NCI-H510A treated with DMSO at 0.1 percent for 48 hours (cell line): ENCODE measurements around the gene CSRNP3.

Experiments used
- DNase-seq: peaks from one replicate; lab custom pipeline; 2025; lab: John Stamatoyannopoulos, UW

The CSRNP3 gene

DNA sequence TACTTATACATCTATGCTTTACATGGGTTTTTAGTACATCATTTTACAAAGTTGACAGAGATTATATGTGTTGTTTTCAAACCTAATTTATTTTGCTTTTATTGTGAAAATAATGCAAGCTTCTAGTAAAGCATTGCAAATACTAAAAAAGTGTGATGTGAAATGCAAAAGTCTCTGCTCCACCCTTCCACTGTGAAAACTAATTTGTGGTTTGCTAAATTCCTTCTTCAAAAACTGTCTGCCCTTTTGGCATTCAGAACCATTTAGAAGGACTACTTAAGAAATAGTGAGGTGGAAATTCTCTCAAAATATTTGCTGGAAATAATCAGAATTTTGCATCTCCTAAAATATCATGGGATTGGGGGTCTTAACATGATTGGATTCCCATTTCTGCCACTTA is 78.4 kb downstream of the CSRNP3 start:
- no peak for DNase-seq

- DNase-seq = no peak
Measured at GRCh38 chr2:165549619-165550018, 80.1 kb downstream of the CSRNP3 start.

DNA sequence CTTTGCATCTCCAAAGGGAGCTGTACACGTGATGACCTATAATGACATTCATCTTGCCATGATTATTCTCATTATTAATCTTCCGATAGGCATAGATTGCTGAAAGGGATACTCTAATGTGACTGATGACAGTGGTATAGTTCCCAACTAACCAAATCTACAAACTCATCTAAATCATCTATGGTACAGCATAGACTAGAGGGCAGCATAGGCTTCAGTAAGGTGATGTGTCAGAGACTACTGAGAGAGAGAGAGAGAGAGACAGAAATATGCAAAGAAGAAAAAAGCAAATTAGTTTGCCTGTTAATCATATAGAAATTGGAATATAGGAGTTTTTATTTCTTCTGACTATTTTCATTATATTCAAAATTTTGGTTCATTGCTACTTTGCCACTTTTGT is 89.3 kb downstream of the CSRNP3 start:
- DNase-seq = no peak

- DNase-seq = no peak
Measured at GRCh38 chr2:165560377-165560988, 91.0 kb downstream of the CSRNP3 start.

DNA sequence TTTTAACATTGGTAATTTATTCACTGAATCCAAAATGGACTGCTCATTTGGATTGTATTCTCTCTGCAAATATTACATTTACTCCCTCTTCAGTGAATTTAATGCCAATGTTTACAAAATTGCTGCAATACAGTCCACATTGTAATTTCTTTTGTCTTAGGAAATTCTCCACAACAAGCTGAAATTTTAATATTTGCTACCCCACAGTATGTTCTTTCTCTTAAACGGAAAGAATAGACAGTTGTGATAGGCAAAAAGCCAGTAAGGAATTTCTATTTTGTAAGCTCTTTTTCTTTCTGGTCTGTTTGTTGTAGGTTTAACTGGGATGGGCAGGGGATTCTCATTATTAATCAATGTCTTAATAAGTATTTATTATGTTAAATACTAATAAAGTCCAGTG is 92.0 kb downstream of the CSRNP3 start:
- DNase-seq = no peak

DNA sequence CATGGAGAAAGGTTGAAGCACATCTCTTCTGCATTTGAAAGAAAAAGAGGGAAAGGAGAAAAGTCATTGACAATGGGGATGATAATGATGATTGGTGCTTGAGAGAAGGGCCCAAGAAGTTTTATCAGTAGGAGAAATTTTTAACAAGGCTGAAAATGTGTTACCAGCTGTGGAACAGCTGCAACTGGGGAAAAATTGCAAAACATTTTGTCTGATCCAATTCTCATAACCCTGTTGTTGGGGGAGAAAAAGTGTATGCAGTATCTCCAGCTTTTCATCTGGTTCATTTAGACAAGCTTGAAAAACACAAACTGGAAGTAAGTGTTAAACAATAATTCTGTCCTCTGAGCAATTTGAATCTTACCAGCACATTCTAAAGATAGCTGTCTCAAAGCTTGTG is 92.7 kb downstream of the CSRNP3 start:
- no peak for DNase-seq

GRCh38 chr2:165563468-165564225 is 94.1 kb downstream of the CSRNP3 start:
- no peak for DNase-seq

DNA sequence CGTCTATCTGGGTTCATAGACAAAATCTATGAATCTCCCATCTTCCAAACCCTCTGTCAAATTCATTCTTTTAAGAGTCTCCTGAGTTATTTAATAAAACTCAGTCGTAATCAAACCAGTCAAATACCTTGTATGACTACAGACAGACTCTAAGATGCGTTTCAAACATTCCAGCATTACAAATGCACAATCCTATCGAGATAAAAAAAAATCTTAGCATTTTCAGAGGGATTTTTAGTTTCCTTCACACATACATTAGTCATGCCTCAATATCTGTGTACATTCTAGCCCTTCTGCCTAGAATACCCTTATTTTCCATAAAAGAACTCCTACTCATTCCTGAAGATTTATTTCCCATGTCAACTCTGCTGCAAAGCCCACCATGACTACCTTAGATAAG is 96.5 kb downstream of the CSRNP3 start:
- no peak for DNase-seq

DNA sequence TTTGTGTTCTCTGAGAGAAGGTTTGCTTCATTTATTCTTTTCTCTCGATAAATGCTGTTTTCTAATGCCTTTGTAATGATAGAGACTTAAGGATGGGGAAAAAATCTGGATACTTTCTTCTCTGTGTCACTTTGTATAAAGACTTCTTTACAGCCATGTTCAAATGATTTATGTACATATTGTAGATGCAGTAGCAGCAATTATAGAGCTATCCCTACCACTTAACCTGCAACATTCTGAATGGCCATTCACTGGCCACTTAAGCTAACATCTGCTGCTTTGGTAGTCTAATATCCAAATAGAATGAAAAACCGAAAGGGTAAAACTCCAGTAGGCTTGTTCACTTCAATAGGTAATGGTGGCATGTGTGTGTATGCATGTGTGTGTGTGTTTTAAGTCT is 97.8 kb downstream of the CSRNP3 start:
- peak; percentile 71 for DNase-seq

GRCh38 chr2:165568361-165568760 is 98.9 kb downstream of the CSRNP3 start:
- peak; percentile 21 for DNase-seq

GRCh38 chr2:165571477-165571876 is 102.0 kb downstream of the CSRNP3 start:
- DNase-seq = no peak

DNA sequence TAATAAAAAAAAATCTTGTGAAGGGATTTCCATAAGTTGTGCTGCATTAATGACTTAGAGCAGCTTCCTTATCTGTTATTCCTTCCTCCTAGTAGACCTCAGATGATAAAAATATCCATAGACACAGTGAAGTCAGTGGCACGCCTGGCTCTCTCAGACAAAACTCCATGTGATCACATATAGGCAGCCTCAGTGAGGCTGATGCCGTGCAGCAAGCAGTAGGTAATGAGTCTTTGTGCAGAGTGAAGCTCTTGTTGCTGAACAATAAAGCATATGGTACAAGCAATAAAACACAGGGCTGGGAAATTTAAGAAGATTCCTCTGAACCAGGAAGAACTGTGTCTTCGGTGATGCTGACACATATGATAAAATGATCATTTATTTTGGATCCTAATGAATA is 102.7 kb downstream of the CSRNP3 start:
- peak; percentile 51 for DNase-seq

DNA sequence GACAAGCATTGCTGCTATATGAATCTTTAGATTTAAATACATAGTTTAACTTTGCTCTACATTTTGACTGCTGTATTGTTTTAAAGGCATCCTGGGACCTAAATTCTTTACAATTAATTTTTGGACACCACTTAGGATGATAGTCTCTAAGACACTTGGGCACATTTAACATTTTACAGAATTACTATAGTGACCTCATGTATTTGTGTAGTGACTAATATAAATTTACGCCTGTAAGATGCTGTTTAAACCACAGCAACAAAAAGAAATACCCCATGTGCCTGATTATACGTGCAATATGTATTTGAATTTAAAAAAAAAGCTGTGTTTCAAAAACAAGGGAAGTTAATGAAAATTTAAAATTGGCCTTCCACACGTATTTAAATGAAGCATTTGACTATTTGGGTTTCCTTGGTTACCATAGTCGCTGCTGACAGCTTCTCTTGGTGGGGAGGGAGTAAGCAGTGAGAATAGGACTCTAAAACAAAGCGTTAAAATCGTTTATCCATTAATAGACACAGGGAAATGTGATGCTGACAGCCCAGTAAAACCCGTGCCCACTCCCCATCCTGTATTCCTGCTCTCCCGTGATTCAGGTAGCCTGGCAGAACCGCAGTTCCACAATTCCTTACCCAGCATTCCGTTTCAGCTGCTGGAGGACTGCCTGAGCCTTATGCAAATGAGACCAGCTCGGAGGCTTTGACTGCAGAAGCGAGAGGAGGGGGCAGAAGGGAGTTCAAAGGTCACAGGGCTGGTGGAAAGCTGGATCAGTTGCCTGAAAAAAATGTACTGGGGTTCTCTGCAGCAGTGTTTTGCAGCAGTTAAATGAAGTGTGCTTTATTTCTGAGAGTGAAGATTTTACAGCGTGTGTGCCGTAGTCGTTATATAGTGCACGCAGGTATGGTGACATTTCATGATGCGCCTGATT is 104.3 kb downstream of the CSRNP3 start:
- peak; percentile 69 for DNase-seq

GRCh38 chr2:165575044-165575615 is 105.6 kb downstream of the CSRNP3 start:
- DNase-seq = no peak

GRCh38 chr2:165576409-165577154 is 107.1 kb downstream of the CSRNP3 start:
- DNase-seq = no peak

DNA sequence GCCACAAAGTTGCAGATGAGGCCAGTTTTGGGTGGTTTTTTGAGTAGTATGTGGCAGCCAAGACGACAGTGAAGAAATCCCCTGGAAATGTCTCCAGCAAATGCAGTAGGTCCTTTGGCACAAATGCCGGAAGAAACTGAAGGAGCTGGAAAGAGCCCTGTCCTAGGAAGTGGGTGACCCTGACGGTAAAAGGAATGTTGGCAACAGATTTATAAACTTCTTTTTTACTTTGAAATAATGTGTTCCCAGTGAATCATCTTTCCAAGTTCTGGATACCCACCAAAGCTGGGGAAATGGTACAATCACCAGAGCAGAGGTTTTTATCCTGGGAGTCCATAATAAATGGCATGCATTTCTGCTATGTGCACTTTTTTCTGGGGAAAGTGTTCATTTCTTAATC is 112.9 kb downstream of the CSRNP3 start:
- no peak for DNase-seq

DNA sequence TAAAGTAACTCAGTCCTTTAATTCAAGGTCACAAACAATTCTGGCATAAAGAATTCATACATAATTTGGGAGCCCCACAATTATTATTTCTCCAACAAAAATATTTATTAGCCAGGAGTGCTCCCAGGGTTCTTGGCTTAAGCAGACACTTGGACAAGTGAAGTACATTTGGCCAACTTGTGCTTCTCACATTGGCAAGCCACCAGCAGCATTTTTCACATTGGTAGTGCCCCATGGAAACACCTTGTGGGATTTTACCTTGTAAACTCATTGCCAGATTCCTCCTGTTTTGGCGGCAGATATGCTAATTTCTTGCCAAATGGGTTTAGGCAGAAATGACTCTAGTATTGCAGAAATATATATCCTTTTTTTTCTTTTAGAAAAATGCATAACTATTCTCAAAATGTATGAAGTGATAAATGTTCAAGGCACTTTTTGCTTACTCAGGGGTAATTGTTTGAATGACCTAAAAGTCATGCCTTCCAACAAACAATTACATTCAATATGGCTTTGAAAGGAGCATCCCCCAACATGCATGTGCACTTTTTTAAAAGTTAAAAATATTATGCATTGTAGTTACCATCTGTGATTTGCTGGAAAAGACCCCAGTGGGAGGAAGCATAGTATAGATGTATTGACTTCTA is 113.5 kb downstream of the CSRNP3 start:
- no peak for DNase-seq

GRCh38 chr2:165584126-165584654 is 114.7 kb downstream of the CSRNP3 start:
- DNase-seq = no peak

GRCh38 chr2:165586019-165586418 is 116.5 kb downstream of the CSRNP3 start:
- DNase-seq = no peak

DNA sequence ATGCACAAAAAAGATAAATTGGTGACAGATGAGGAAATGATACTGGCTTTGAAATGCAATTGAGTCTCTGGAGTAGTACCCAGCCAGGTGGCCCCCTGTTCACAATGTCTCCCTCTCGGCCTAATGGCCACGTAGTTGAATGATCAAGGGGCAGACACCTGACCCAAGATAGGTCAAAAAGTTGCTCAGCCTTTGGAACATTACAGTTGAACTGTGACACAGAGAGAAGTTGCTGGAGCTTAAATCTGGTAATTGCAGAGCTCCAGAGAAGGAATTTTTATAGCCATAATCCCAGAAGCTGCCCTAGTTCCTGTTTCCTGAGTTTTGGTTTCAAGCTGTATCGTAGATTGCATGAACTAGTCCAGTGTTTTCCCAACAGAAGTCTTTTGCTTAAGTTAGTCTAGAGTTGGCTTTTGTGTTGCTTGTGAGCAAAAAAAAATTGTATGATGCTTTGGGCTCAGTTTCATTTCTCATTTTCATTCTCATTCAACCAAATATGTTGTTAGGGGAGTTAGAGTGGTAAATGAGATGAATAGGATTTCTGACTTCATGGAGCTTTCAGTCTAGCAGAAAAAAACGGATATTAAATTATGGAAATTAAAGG is 117.9 kb downstream of the CSRNP3 start:
- DNase-seq = no peak
